Heart left ventricle (tissue), 16 donors: Measurements from ENCODE around the gene PMM2. TPM values are rescaled to one million over a fixed set of nuclear protein-coding genes. Genes with fewer than 3 reads are reported as not detected.

Source experiments
- ATAC-seq, 4 donors: fragments of 200-7000 bp; cut with Tn5 transposase; one replicate each; pipeline ENCODE4 v1.9.1; 2020 to 2022; ENCODE audit warnings: moderate library complexity in 4 of 4, mild to moderate bottlenecking in 3 of 4, moderate number of reproducible peaks in 1 of 4
- DNase-seq, 5 donors: peaks; one replicate each; pipeline ENCODE4 v3.0.0-alpha.2; 2020
- H3K27ac ChIP-seq, 12 donors: fragments of 200-600 bp; sonication (generic) in 4 of 12; one replicate each; pipeline versions ENCODE4 v1.5.0 to v1.8.0; 2016 to 2022; ENCODE audit warnings: mild to moderate bottlenecking in 2 of 12
- H3K27me3 ChIP-seq, 9 donors: fragments of 200-600 bp; sonication (generic) in 2 of 9; one replicate each; pipeline versions ENCODE4 v1.5.1 to v1.8.0; 2016 to 2022; ENCODE audit warnings: mild to moderate bottlenecking in 3 of 9
- H3K36me3 ChIP-seq, 9 donors: fragments of 200-600 bp; sonication (generic) in 2 of 9; one replicate each; pipeline versions ENCODE4 v1.5.0 to v1.8.0; 2018 to 2022; ENCODE audit warnings: mild to moderate bottlenecking in 2 of 9
- H3K4me1 ChIP-seq, 12 donors: fragments of 200-600 bp; sonication (generic) in 4 of 12; one replicate each; pipeline versions ENCODE4 v1.5.0 to v1.8.0; 2016 to 2022; ENCODE audit warnings: mild to moderate bottlenecking in 3 of 12
- H3K4me3 ChIP-seq, 12 donors: fragments of 200-600 bp; sonication (generic) in 4 of 12; one replicate each; pipeline versions ENCODE4 v1.5.0 to v1.8.0; 2017 to 2022; ENCODE audit warnings: mild to moderate bottlenecking in 9 of 12, moderate library complexity in 4 of 12
- H3K9me3 ChIP-seq, 12 donors: fragments of 200-600 bp; sonication (generic) in 4 of 12; one replicate each; pipeline versions ENCODE4 v1.5.0 to v1.8.0; 2016 to 2022; ENCODE audit warnings: mild to moderate bottlenecking in 1 of 12
- POLR2A ChIP-seq, 2 donors: fragments of 450-650 bp; IDR thresholded peaks; one replicate each; pipeline ENCODE4 v1.6.1; 2017; ENCODE audit warnings: antibody characterized with exemption in 2 of 2, mild to moderate bottlenecking in 2 of 2, moderate library complexity in 2 of 2
- WGBS, 4 donors: extraction: QIAGEN DNeasy Blood & Tissue Kit in 2 of 4; methylation state at CpG; one replicate each; pipeline versions ENCODE4 v1.1.5 to v1.1.7; 2013 to 2018; 5-methylcytosine and 5-hydroxymethylcytosine counted together
- intact Hi-C, 10 donors: fragments of 100-400 bp; cut with DNase I; formaldehyde crosslinking; loops; one replicate each; pipeline versions ENCODE4 v1.11.1 to v1.14.2; 2022
- polyA plus RNA-seq, 2 donors: library from polyadenylated mRNA; stranded (reverse); fragments of 200-250 nt; gene quantifications; one replicate each; pipeline ENCODE4 v1.2.3, GENCODE V29; 2013
- total RNA-seq, 9 donors: library from RNA; depleted of rRNA in 2 of 9; stranded (reverse); fragments of >200 nt in 2 of 9; fragmentation: NEBNext Ultra II Directional in 3 of 9; extraction: Animal tissue kit (Norgen Biotek cat#: 25700) in 3 of 9; gene quantifications; one replicate each; pipeline versions ENCODE4 v1.1.0 to v1.2.4, GENCODE V29; 2016 to 2023
- TF ChIP-seq, protein P1 (sequence below), 12 donors: fragments of 200-600 bp; sonication (generic) in 4 of 12; IDR thresholded peaks; one replicate each; pipeline versions ENCODE4 v1.5.0 to v1.8.0; 2018 to 2022; ENCODE audit warnings: antibody characterized with exemption in 12 of 12, mild to moderate bottlenecking in 5 of 12
- donor health status: ischemic (EF 13 %, LVEDD 7.1; RV severe dilation, severe dysfunction).
- donor health status: healthy with polysubstance abuse.
- donor health status: DM: no; HTN: yes; CAD: no.
- donor health status: DM: no; HTN: no; CAD: no.
- donor health status: ischemic (EF 25% LVEDD 6.9; RV normal size, moderate dysfunction).
- donor health status: ischemic (EF 25% LVEDD 5.7; RV mildly dilated, moderate dysfunction).
- donor health status: healthy.
- donor health status: DM: yes; HTN: yes; CAD: no.
- donor health status: ischemic (EF 35%, LVEDD 5.7; RV mildly dilated, moderate dysfunction).
- donor health status: nonischemic (EF 11% LVEDD 7.7; RV severe dilation, severe dysfunction).
- donor health status: DM: yes; HTN: yes; CAD: no.
- donor health status: PGD.
- donor health status: ischemic (EF 29% LVEDD 5.4; RV normal size, mild dysfunction).
- donor health status: nonischemic (EF 23%, LVEDD 6.1; RV moderate dilation, normal function).

PMM2 gene
- total and polyA plus RNA-seq, 11 donors = 9.8 to 29.4 (median 13.4) TPM

GRCh38 chr16:8851761-8852403, 54.2 kb downstream of the PMM2 start:
- ATAC-seq (no peak), DNase-seq (no peak)
- no peaks in the 10 kb centered on the region for H3K27me3 ChIP-seq
- TF ChIP-seq, protein P1, sequence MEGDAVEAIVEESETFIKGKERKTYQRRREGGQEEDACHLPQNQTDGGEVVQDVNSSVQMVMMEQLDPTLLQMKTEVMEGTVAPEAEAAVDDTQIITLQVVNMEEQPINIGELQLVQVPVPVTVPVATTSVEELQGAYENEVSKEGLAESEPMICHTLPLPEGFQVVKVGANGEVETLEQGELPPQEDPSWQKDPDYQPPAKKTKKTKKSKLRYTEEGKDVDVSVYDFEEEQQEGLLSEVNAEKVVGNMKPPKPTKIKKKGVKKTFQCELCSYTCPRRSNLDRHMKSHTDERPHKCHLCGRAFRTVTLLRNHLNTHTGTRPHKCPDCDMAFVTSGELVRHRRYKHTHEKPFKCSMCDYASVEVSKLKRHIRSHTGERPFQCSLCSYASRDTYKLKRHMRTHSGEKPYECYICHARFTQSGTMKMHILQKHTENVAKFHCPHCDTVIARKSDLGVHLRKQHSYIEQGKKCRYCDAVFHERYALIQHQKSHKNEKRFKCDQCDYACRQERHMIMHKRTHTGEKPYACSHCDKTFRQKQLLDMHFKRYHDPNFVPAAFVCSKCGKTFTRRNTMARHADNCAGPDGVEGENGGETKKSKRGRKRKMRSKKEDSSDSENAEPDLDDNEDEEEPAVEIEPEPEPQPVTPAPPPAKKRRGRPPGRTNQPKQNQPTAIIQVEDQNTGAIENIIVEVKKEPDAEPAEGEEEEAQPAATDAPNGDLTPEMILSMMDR (IDR thresholded peaks at IDR 0.05) = no peak
- no peak for TF ChIP-seq POLR2A (IDR thresholded peaks at IDR 0.05)
- H3K4me3 ChIP-seq = no peak overlapping the region
- H3K4me1 ChIP-seq = peaks cover 0 to 40% (median 23%) of the 10 kb centered on the region in 12 donors
- WGBS, 4 donors = 91 to 93% (median 92%) methylated on average over 8 of the region's 8 CpGs
- H3K27ac ChIP-seq = peak overlapping the region in 11 of 12 donors; percentile 7 to 76 (median 58)
- peaks cover 0 to 83% (median 70%) of the 10 kb centered on the region in 9 donors for H3K36me3 ChIP-seq
- intact Hi-C loops = no loop called here
- no peaks in the 10 kb centered on the region for H3K9me3 ChIP-seq

DNA sequence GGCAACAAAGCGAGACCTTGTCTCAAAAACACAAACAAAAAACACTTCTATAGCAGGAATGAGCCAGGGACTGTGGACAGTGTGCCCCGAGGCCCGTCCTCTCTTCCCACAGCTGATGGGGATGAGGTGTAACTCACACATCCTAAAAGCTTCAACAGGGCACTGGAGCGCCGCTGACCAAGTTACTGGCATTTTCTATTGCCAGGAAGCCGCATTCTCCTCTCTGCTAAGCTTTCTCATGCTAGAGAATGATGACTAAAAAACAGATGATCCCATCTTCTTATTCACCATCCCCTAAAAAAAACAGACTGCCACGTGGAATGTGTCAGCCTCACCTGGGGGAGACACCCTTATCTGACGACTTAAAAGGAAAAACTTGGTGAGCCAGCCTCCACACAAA, 54.9 kb downstream of the PMM2 start:
- ATAC-seq (no peak), DNase-seq (no peak)
- H3K27me3 ChIP-seq = no peaks in the 10 kb centered on the region
- peaks cover 0 to 78% (median 71%) of the 10 kb centered on the region in 9 donors for H3K36me3 ChIP-seq
- H3K4me1 ChIP-seq = peaks cover 0 to 42% (median 24%) of the 10 kb centered on the region in 12 donors
- H3K4me3 ChIP-seq = no peak overlapping the region
- 71 to 87% (median 73%) methylated on average over 8 of the region's 8 CpGs for WGBS, 4 donors
- peak overlapping the region; percentile 7 to 76 (median 50) for H3K27ac ChIP-seq
- intact Hi-C loops = no loop called here
- H3K9me3 ChIP-seq = no peaks in the 10 kb centered on the region
- TF ChIP-seq, protein P1 (IDR thresholded peaks at IDR 0.05) = no peak
- TF ChIP-seq POLR2A (IDR thresholded peaks at IDR 0.05) = no peak

GRCh38 chr16:8853150-8853549, 55.5 kb downstream of the PMM2 start:
- H3K9me3 ChIP-seq = no peaks in the 10 kb centered on the region
- no peaks in the 10 kb centered on the region for H3K27me3 ChIP-seq
- TF ChIP-seq, protein P1 (IDR thresholded peaks at IDR 0.05) = no peak
- TF ChIP-seq POLR2A (IDR thresholded peaks at IDR 0.05) = no peak
- H3K4me1 ChIP-seq = peaks cover 0 to 42% (median 24%) of the 10 kb centered on the region in 12 donors
- DNase-seq = no peak
- H3K27ac ChIP-seq = peak overlapping the region in 11 of 12 donors; percentile 32 to 76 (median 54)
- peaks cover 0 to 78% (median 70%) of the 10 kb centered on the region in 9 donors for H3K36me3 ChIP-seq
- peak in 2 of 4 donors; percentile 3 to 9 for ATAC-seq
- H3K4me3 ChIP-seq = no peak overlapping the region
- intact Hi-C loops = no loop called here
- 58 to 76% (median 62%) methylated on average over 7 of the region's 7 CpGs for WGBS, 4 donors

- no peak for ATAC-seq
- TF ChIP-seq, protein P1 (IDR thresholded peaks at IDR 0.05) = no peak
- no peak for DNase-seq
- H3K27ac ChIP-seq = peak overlapping the region in 10 of 12 donors; percentile 38 to 76 (median 60)
- no peaks in the 10 kb centered on the region for H3K9me3 ChIP-seq
- peaks cover 0 to 78% (median 70%) of the 10 kb centered on the region in 9 donors for H3K36me3 ChIP-seq
- no peak overlapping the region for H3K4me3 ChIP-seq
- 91 to 93% (median 92%) methylated on average over 7 of the region's 7 CpGs for WGBS, 4 donors
- no peaks in the 10 kb centered on the region for H3K27me3 ChIP-seq
- H3K4me1 ChIP-seq = peaks cover 0 to 42% (median 24%) of the 10 kb centered on the region in 12 donors
- intact Hi-C loops = no loop called here
Observed at GRCh38 chr16:8853611-8854010, 56.0 kb downstream of the PMM2 start.
